Kidney (tissue), 14 donors: ENCODE results near the gene PHB1. TPM values are rescaled to one million over a fixed set of nuclear protein-coding genes. Genes with fewer than 3 reads are reported as not detected.
A peak's percentile ranks its signal among the peaks of the same experiment; 100 is the strongest.

Source experiments
- DNase-seq, 5 donors: peaks; one replicate each; pipeline ENCODE4 v3.0.0-alpha.2; 2013 to 2020
- FAIRE-seq: peaks from 2 replicates; lab custom pipeline; 2012; peaks lifted over from hg19 to GRCh38; lab: Jason Lieb, UNC
- H3K27ac ChIP-seq, 2 donors: one replicate each; pipeline ENCODE4 v1.7.0; 2013; ENCODE audit warnings: low read depth in 2 of 2, low read length in 2 of 2, inconsistent platforms in 1 of 2
- H3K27me3 ChIP-seq: one replicate; pipeline ENCODE4 v1.7.1; 2013; ENCODE audit warnings: low read length, inconsistent platforms; ENCODE audit not compliant: control insufficient read depth, insufficient read depth
- H3K36me3 ChIP-seq, 3 donors: one replicate each; pipeline versions ENCODE4 v1.7.0 to v1.7.1; 2013; ENCODE audit warnings: low read length in 3 of 3, control low read depth in 1 of 3, inconsistent platforms in 1 of 3; ENCODE audit not compliant: insufficient read depth in 3 of 3, control insufficient read depth in 2 of 3
- H3K4me1 ChIP-seq, 3 donors: one replicate each; pipeline versions ENCODE4 v1.7.0 to v1.7.1; 2013; ENCODE audit warnings: low read length in 3 of 3, inconsistent platforms in 1 of 3, low read depth in 1 of 3; ENCODE audit not compliant: control insufficient read depth in 2 of 3, insufficient read depth in 2 of 3
- H3K4me3 ChIP-seq, 3 donors: one replicate each; pipeline versions ENCODE4 v1.7.0 to v1.8.1; 2013; ENCODE audit warnings: low read length in 3 of 3, control low read depth in 1 of 3, inconsistent platforms in 1 of 3
- H3K9ac ChIP-seq, 3 donors: one replicate each; pipeline versions ENCODE4 v1.7.0 to v1.7.1; 2013; ENCODE audit warnings: low read length in 3 of 3, control low read depth in 1 of 3, inconsistent platforms in 1 of 3
- H3K9me3 ChIP-seq, 3 donors: one replicate each; pipeline versions ENCODE4 v1.7.0 to v1.7.1; 2013; ENCODE audit warnings: low read length in 3 of 3, control low read depth in 1 of 3, inconsistent platforms in 1 of 3; ENCODE audit not compliant: control insufficient read depth in 2 of 3, insufficient read depth in 1 of 3
- intact Hi-C: fragments of 100-400 bp; cut with DNase I; formaldehyde crosslinking; loops from one replicate; pipeline ENCODE4 v1.11.1; 2022
- polyA plus RNA-seq: library from polyadenylated mRNA; stranded (reverse); fragments of 350-450 nt; fragmentation: Illumina TruSeq; extraction: RNeasy Lipid Tissue Mini Kit (QIAGEN cat#74804); gene quantifications from one replicate; pipeline ENCODE4 v1.2.3, GENCODE V29; 2014; ENCODE audit warnings: low read depth, low replicate concordance; ENCODE audit not compliant: insufficient read depth
- total RNA-seq: library from RNA; stranded (reverse); fragmentation: NEBNext Ultra II Directional; extraction: Animal tissue kit (Norgen Biotek cat#: 25700); gene quantifications from one replicate; pipeline ENCODE4 v1.2.1, GENCODE V29; 2021
- TF ChIP-seq, protein P1 (sequence below): IDR thresholded peaks from 3 replicates; pipeline ENCODE4 v1.5.1; 2012; ENCODE audit warnings: mild to moderate bottlenecking, moderate library complexity, borderline replicate concordance; ENCODE audit not compliant: insufficient read depth; ENCODE audit errors: extremely low read depth
- donor health status: control.
- donor health status: control.
- donor health status: control.
- donor health status: control.
- donor health status: control.
- donor health status: DM: yes; HTN: yes; CAD: no.
- donor health status: Normal renal cell carcinoma (clear cell type).

PHB1 gene
- total and polyA plus RNA-seq, 2 donors from 2014 or later: 161 to 469 TPM

GRCh38 chr17:49435671-49436029 lies 21.0 kb upstream of the PHB1 start:
- no peaks in the 10 kb centered on the region for H3K36me3 ChIP-seq
- intact Hi-C loops: loop anchor here (10.0 kb wide), 1 partner anchor 119 kb away; no protein-coding TSS in a partner anchor
- DNase-seq: no peak
- no peak for FAIRE-seq
- TF ChIP-seq, protein P1, sequence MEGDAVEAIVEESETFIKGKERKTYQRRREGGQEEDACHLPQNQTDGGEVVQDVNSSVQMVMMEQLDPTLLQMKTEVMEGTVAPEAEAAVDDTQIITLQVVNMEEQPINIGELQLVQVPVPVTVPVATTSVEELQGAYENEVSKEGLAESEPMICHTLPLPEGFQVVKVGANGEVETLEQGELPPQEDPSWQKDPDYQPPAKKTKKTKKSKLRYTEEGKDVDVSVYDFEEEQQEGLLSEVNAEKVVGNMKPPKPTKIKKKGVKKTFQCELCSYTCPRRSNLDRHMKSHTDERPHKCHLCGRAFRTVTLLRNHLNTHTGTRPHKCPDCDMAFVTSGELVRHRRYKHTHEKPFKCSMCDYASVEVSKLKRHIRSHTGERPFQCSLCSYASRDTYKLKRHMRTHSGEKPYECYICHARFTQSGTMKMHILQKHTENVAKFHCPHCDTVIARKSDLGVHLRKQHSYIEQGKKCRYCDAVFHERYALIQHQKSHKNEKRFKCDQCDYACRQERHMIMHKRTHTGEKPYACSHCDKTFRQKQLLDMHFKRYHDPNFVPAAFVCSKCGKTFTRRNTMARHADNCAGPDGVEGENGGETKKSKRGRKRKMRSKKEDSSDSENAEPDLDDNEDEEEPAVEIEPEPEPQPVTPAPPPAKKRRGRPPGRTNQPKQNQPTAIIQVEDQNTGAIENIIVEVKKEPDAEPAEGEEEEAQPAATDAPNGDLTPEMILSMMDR: no peak
- peaks cover 0 to 2% (median 0%) of the 10 kb centered on the region in 3 donors for H3K4me1 ChIP-seq
- no peak overlapping the region for H3K27ac ChIP-seq
- H3K9ac ChIP-seq: no peak overlapping the region
- no peak overlapping the region for H3K4me3 ChIP-seq
- no peaks in the 10 kb centered on the region for H3K27me3 ChIP-seq
- no peaks in the 10 kb centered on the region for H3K9me3 ChIP-seq

DNA sequence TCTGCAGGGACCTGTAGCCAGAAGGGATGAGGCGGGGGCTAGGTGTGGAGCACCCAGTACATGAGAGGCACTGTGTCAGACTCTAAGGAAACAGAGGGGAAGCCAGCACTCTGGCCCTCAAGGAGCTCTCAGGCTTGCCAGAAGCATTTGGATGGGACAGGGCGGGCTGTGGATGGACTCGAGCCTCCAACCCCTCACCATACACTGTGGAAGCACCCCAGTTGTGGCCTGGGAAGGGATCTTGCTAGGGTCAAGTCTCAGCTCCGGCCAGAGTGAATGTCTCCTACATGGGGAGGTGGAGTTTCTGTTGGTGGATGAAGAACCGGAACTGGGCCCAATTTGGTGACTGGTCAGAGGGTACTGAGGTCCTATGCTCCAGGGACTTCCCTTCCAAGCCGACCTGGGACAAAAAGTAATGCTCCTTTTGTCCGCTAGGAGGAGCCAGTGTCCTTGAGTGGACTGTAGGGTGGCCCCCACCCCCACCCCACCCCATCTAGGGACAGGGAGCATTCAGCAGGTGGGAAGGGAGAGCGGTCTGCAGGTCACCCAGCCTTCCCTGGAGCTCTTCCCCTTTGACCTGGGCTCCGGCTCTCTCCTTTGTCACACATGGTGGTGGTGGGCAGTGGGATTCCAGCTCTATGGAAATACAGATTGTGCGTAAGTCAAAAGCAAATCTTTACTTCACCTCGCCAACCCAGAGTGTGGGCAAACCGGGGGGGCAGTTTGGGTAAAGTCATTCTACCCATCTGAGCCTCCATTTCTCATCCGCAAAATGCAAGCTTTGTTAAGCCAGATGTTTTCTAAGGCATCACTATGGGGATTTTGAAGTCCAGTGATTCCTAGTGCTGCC lies 20.4 kb upstream of the PHB1 start:
- H3K27me3 ChIP-seq: no peaks in the 10 kb centered on the region
- DNase-seq: peak in 4 of 5 donors; percentile 45 to 68 (median 60)
- no peaks in the 10 kb centered on the region for H3K9me3 ChIP-seq
- no peaks in the 10 kb centered on the region for H3K36me3 ChIP-seq
- no peak overlapping the region for H3K4me3 ChIP-seq
- H3K4me1 ChIP-seq: peaks cover 0 to 2% (median 0%) of the 10 kb centered on the region in 3 donors
- H3K9ac ChIP-seq: no peak overlapping the region
- intact Hi-C loops: loop anchor here (10.0 kb wide), 1 partner anchor 120 kb away; no protein-coding TSS in a partner anchor
- TF ChIP-seq, protein P1: peak; percentile 56
- H3K27ac ChIP-seq: no peak overlapping the region
- FAIRE-seq: no peak

DNA sequence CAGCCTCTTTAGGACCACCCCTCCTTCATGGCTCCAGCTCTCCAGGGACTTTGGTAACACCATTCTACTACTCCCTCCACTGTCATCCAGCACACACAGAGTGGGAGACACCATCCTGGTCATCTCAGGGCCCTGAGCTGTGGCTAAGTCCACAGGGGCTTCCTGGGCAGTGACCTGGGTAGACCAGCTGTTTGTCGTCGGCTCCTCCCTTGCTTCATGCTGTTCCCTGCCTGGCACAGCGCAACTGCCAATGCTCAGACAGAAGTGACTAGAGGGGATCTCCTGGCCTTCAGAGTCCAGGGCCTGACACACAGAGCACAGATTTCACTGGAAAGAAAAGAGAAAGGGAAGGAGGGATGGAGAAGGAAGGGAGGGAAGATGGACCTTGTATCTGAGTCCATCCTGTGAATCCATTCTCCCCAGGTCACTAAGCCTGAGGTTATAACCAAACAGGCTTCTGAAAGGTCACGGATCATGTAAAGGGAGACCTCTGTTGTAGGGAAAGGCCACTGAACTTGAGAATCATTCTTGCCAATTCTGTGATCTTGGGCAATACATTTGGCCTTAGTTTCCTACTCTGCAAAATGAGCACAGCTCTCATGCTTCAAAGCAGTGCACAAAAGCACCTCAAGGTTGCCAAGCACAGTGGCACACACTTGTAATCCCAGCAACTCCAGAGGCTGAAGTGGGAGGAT lies 18.5 kb upstream of the PHB1 start:
- FAIRE-seq (no peak), DNase-seq (no peak)
- Histone ChIP-seq H3K27ac (no peak overlapping the region), H3K9me3 (no peaks in the 10 kb centered on the region), H3K27me3 (no peaks in the 10 kb centered on the region), H3K4me3 (no peak overlapping the region), H3K36me3 (no peaks in the 10 kb centered on the region), H3K4me1 (peaks cover 0 to 2% (median 0%) of the 10 kb centered on the region in 3 donors), H3K9ac (no peak overlapping the region)
- TF ChIP-seq, protein P1: no peak
- intact Hi-C loops: loop anchor here (10.0 kb wide), 1 partner anchor 122 kb away; no protein-coding TSS in a partner anchor
